ENCODE results near the gene KIAA1671.
"Not testable (repeated sequence)": the region's sequence is repeated elsewhere in the genome, so short reads cannot be mapped to it uniquely, and the experiment has no call there.

Gene KIAA1671

GRCh38 chr22:25176799-25177198, 224.3 kb downstream of the KIAA1671 start:
- no peak for FAIRE-seq

GRCh38 chr22:25177226-25177625, 224.7 kb downstream of the KIAA1671 start:
- FAIRE-seq: no peak

GRCh38 chr22:25177895-25178294, 225.4 kb downstream of the KIAA1671 start:
- no peak for FAIRE-seq

- not testable (repeated sequence) for FAIRE-seq
These were observed 225.8 kb downstream of the KIAA1671 start for GRCh38 chr22:25178348-25178747.

- not testable (repeated sequence) for FAIRE-seq
These were observed 226.5 kb downstream of the KIAA1671 start for GRCh38 chr22:25178869-25179631.

- FAIRE-seq: no peak
These were observed 229.9 kb downstream of the KIAA1671 start for GRCh38 chr22:25182131-25183110.

GRCh38 chr22:25183949-25184619, 231.6 kb downstream of the KIAA1671 start:
- FAIRE-seq: no peak

- no peak for FAIRE-seq
These were observed 233.6 kb downstream of the KIAA1671 start for GRCh38 chr22:25186140-25186539.

GRCh38 chr22:25187469-25187868, 235.0 kb downstream of the KIAA1671 start:
- no peak for FAIRE-seq

- FAIRE-seq: no peak
These were observed 239.9 kb downstream of the KIAA1671 start for GRCh38 chr22:25192406-25192805.

- no peak for FAIRE-seq
These were observed 240.6 kb downstream of the KIAA1671 start for GRCh38 chr22:25193130-25193529.

- no peak for FAIRE-seq
These were observed 241.0 kb downstream of the KIAA1671 start for GRCh38 chr22:25193548-25193947.

GRCh38 chr22:25196326-25196725, 243.8 kb downstream of the KIAA1671 start:
- FAIRE-seq: no peak

GRCh38 chr22:25197340-25197739, 244.8 kb downstream of the KIAA1671 start:
- FAIRE-seq: no peak

- no peak for FAIRE-seq
These were observed 247.4 kb downstream of the KIAA1671 start, which contains the start of gene CRYBB3 for GRCh38 chr22:25199731-25200520. Gene CRYBB3 (plus strand): TSS chr22:25199858. CDS start chr22:25201397, 1,539 bp downstream.

GRCh38 chr22:25200967-25201366, 248.5 kb downstream of the KIAA1671 start:
- FAIRE-seq: no peak

- FAIRE-seq: no peak
These were observed 249.2 kb downstream of the KIAA1671 start for GRCh38 chr22:25201557-25202273.

GRCh38 chr22:25202290-25202921, 249.9 kb downstream of the KIAA1671 start:
- FAIRE-seq: no peak

GRCh38 chr22:25203082-25203481, 250.6 kb downstream of the KIAA1671 start:
- FAIRE-seq: no peak

- not testable (repeated sequence) for FAIRE-seq
These were observed 252.0 kb downstream of the KIAA1671 start for GRCh38 chr22:25204547-25204946.

GRCh38 chr22:25205847-25206246, 253.3 kb downstream of the KIAA1671 start:
- no peak for FAIRE-seq
